GM23338 (cell line): Measurements from ENCODE around the gene SMIM7. TPM values are rescaled to one million over a fixed set of nuclear protein-coding genes. Genes with fewer than 3 reads are reported as not detected.

Experiments used
- ATAC-seq: fragments of 200-7000 bp; cut with Tn5 transposase; 3 replicates; pipeline ENCODE4 v1.9.1; 2020
- DNase-seq: peaks from one replicate; pipeline ENCODE4 v3.0.0-alpha.2; 2015; ENCODE audit warnings: low spot score
- H2AFZ ChIP-seq: fragments of 200-600 bp; sonication (generic); 2 replicates; pipeline ENCODE4 v1.8.0; 2016; ENCODE audit warnings: antibody characterized with exemption, mild to moderate bottlenecking, moderate library complexity
- H3F3A ChIP-seq: fragments of 200-600 bp; sonication (generic); replicated peaks from 2 replicates; pipeline ENCODE4 v1.8.0; 2017; ENCODE audit warnings: antibody characterized with exemption, mixed run types, low read depth
- H3K27ac ChIP-seq: fragments of 200-600 bp; sonication (generic); 2 replicates; pipeline ENCODE4 v1.6.1; 2016; ENCODE audit warnings: low read depth
- H3K27me3 ChIP-seq: fragments of 200-600 bp; sonication (generic); 2 replicates; pipeline ENCODE4 v1.8.0; 2016; ENCODE audit warnings: mild to moderate bottlenecking, mixed run types, moderate library complexity; ENCODE audit not compliant: insufficient read depth
- H3K36me3 ChIP-seq: fragments of 200-600 bp; sonication (generic); 2 replicates; pipeline ENCODE4 v1.8.0; 2016; ENCODE audit warnings: mild to moderate bottlenecking; ENCODE audit not compliant: insufficient read depth
- H3K4me1 ChIP-seq: fragments of 200-600 bp; sonication (generic); 2 replicates; pipeline ENCODE4 v1.8.0; 2016; ENCODE audit warnings: mild to moderate bottlenecking, moderate library complexity; ENCODE audit not compliant: insufficient read depth
- H3K4me2 ChIP-seq: fragments of 200-600 bp; sonication (generic); 2 replicates; pipeline ENCODE4 v1.7.1; 2017; ENCODE audit warnings: mixed run types
- H3K4me3 ChIP-seq: fragments of 200-600 bp; sonication (generic); 2 replicates; pipeline ENCODE4 v1.6.1; 2016; ENCODE audit warnings: mixed run types
- H3K79me2 ChIP-seq: fragments of 200-600 bp; sonication (generic); replicated peaks from 2 replicates; pipeline ENCODE4 v1.8.0; 2017; ENCODE audit warnings: mild to moderate bottlenecking; ENCODE audit not compliant: insufficient read depth
- H3K9me2 ChIP-seq: fragments of 200-600 bp; sonication (generic); 2 replicates; pipeline ENCODE4 v1.8.0; 2017; ENCODE audit not compliant: insufficient read depth
- H4K20me1 ChIP-seq: fragments of 200-600 bp; sonication (generic); replicated peaks from 2 replicates; pipeline ENCODE4 v1.8.0; 2017; ENCODE audit warnings: mild to moderate bottlenecking; ENCODE audit not compliant: insufficient read depth
- H3K27ac Mint-ChIP-seq: 2 replicates; pipeline ENCODE4 v1.8.0; 2020; ENCODE audit warnings: inconsistent platforms, mild to moderate bottlenecking, moderate library complexity, mixed read lengths
- H3K27me3 Mint-ChIP-seq: 3 replicates; pipeline ENCODE4 v1.8.0; 2022; ENCODE audit warnings: low read depth, mild to moderate bottlenecking, moderate library complexity, mixed read lengths, inconsistent platforms; ENCODE audit not compliant: insufficient read depth, poor library complexity
- H3K36me3 Mint-ChIP-seq: 3 replicates; pipeline ENCODE4 v1.8.0; 2021; ENCODE audit warnings: low read depth, mild to moderate bottlenecking, inconsistent platforms, moderate library complexity, mixed read lengths
- H3K4me1 Mint-ChIP-seq: 3 replicates; pipeline ENCODE4 v1.8.0; 2020; ENCODE audit warnings: mild to moderate bottlenecking, inconsistent platforms, mixed read lengths
- H3K4me3 Mint-ChIP-seq: 3 replicates; pipeline ENCODE4 v1.8.0; 2021; ENCODE audit warnings: moderate library complexity, mild to moderate bottlenecking, inconsistent platforms, mixed read lengths
- H3K9me3 Mint-ChIP-seq: 3 replicates; pipeline ENCODE4 v1.8.0; 2020; ENCODE audit warnings: moderate library complexity, mild to moderate bottlenecking, inconsistent platforms, mixed read lengths
- CREB1 ChIP-seq: fragments of 250-450 bp; sonication (Bioruptor Pico); IDR thresholded peaks from 2 replicates; pipeline ENCODE4 v1.5.0; 2020; ENCODE audit warnings: low read depth, mild to moderate bottlenecking, moderate library complexity
- EZH2 ChIP-seq: fragments of 200-600 bp; sonication (generic); IDR thresholded peaks from one replicate; pipeline ENCODE4 v1.8.0; 2017; ENCODE audit warnings: antibody characterized with exemption, mild to moderate bottlenecking, low read depth; ENCODE audit not compliant: unreplicated experiment
- EZH2phosphoT487 ChIP-seq: fragments of 200-600 bp; sonication (generic); IDR thresholded peaks from one replicate; pipeline ENCODE4 v1.8.1; 2018; ENCODE audit warnings: antibody characterized with exemption; ENCODE audit not compliant: unreplicated experiment
- ZNF114 ChIP-seq: fragments of 250-450 bp; sonication (Bioruptor Pico); IDR thresholded peaks from 2 replicates; pipeline ENCODE4 v1.5.0; 2020; ENCODE audit warnings: mild to moderate bottlenecking, moderate library complexity
- ZNF331 ChIP-seq: fragments of 250-450 bp; sonication (Bioruptor Pico); IDR thresholded peaks from 2 replicates; pipeline ENCODE4 v1.5.0; 2020; ENCODE audit warnings: low read depth, mild to moderate bottlenecking, moderate library complexity
- polyA plus RNA-seq: library from polyadenylated mRNA; unstranded; fragments of >200 nt; fragmentation: Nextera tagmentation; extraction: Ambion mirVana; gene quantifications from 2 replicates; pipeline ENCODE4 v1.2.1, GENCODE V29; 2016
- total RNA-seq: library from RNA; depleted of rRNA; stranded (reverse); fragments of >200 nt; shearing (Covaris generic); gene quantifications from 2 replicates; pipeline ENCODE4 v1.2.3, GENCODE V29; 2014
- TF ChIP-seq, protein P1 (sequence below): fragments of 250-450 bp; sonication (Bioruptor Pico); IDR thresholded peaks from 2 replicates; pipeline ENCODE4 v1.5.0; 2020; ENCODE audit warnings: mild to moderate bottlenecking, moderate library complexity
- TF ChIP-seq, protein P2 (sequence below), 2 experiments: fragments of 200-600 bp in 1 of 2; sonication (generic) in 1 of 2; conservative IDR thresholded peaks; 2 replicates each; pipeline versions ENCODE4 v1.5.1 to v1.6.1; 2016 to 2017; ENCODE audit warnings: antibody characterized with exemption in 2 of 2, low read depth in 2 of 2, mild to moderate bottlenecking in 2 of 2, moderate library complexity in 1 of 2
- TF ChIP-seq, protein P3 (sequence below): IDR thresholded peaks from 2 replicates; pipeline ENCODE4 v1.6.1; 2016; ENCODE audit warnings: antibody characterized with exemption
- TF ChIP-seq, protein P4 (sequence below): IDR thresholded peaks from one replicate; pipeline ENCODE4 v1.6.1; 2018; ENCODE audit warnings: antibody characterized with exemption; ENCODE audit not compliant: unreplicated experiment

Gene SMIM7
- total and polyA plus RNA-seq, 2 experiments from 2014 or later = 81.7 to 84.5 TPM

DNA sequence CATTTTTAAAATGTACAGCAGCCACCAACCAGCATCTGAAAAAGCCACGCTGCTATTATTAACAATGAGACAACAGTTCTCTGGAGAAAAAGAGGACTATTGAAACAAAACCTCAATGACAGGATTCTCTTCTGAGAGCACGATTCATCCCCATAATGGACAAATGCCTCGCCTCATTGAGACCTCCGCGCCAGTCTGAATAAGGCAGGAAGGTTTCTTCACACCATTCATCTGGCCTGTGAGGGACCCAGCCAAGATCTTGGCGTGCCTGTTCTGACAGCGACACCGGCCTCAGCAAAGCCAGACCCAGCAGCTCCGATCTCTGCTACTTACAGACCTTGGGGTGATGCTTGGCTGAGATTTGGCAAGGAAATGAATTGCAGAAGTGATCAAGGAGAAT, 14.8 kb downstream of the SMIM7 start:
- H3K27ac ChIP-seq = no peak overlapping the region
- no peak for DNase-seq
- no peaks in the 10 kb centered on the region for H3K4me1 ChIP-seq
- Mint-ChIP-seq H3K36me3 (peaks cover 80% of the 10 kb centered on the region), H3K9me3 (no peaks in the 10 kb centered on the region; the same call in 2 of the 3 replicates), H3K27me3 (no peaks in the 10 kb centered on the region), H3K4me1 (no peaks in the 10 kb centered on the region), H3K4me3 (no peak overlapping the region), H3K27ac (no peak overlapping the region)
- no peak overlapping the region for H2AFZ ChIP-seq
- peaks cover 31% of the 10 kb centered on the region for H3K36me3 ChIP-seq
- no peak for ATAC-seq
- H3K27me3 ChIP-seq = no peaks in the 10 kb centered on the region
- no peak overlapping the region for H3K4me2 ChIP-seq
- peaks cover 34% of the 10 kb centered on the region for H4K20me1 ChIP-seq
- H3K79me2 ChIP-seq = peaks cover 72% of the 10 kb centered on the region
- peaks cover 3% of the 10 kb centered on the region; the same call in 1 of the 2 replicates for H3F3A ChIP-seq
- no peak overlapping the region for H3K4me3 ChIP-seq
- TF ChIP-seq CREB1 (CRISPR knock-in tag) (no peak), EZH2 (no peak), ZNF331 (no peak), ZNF114 (CRISPR knock-in tag) (no peak), EZH2phosphoT487 (no peak)
- TF ChIP-seq, protein P1, sequence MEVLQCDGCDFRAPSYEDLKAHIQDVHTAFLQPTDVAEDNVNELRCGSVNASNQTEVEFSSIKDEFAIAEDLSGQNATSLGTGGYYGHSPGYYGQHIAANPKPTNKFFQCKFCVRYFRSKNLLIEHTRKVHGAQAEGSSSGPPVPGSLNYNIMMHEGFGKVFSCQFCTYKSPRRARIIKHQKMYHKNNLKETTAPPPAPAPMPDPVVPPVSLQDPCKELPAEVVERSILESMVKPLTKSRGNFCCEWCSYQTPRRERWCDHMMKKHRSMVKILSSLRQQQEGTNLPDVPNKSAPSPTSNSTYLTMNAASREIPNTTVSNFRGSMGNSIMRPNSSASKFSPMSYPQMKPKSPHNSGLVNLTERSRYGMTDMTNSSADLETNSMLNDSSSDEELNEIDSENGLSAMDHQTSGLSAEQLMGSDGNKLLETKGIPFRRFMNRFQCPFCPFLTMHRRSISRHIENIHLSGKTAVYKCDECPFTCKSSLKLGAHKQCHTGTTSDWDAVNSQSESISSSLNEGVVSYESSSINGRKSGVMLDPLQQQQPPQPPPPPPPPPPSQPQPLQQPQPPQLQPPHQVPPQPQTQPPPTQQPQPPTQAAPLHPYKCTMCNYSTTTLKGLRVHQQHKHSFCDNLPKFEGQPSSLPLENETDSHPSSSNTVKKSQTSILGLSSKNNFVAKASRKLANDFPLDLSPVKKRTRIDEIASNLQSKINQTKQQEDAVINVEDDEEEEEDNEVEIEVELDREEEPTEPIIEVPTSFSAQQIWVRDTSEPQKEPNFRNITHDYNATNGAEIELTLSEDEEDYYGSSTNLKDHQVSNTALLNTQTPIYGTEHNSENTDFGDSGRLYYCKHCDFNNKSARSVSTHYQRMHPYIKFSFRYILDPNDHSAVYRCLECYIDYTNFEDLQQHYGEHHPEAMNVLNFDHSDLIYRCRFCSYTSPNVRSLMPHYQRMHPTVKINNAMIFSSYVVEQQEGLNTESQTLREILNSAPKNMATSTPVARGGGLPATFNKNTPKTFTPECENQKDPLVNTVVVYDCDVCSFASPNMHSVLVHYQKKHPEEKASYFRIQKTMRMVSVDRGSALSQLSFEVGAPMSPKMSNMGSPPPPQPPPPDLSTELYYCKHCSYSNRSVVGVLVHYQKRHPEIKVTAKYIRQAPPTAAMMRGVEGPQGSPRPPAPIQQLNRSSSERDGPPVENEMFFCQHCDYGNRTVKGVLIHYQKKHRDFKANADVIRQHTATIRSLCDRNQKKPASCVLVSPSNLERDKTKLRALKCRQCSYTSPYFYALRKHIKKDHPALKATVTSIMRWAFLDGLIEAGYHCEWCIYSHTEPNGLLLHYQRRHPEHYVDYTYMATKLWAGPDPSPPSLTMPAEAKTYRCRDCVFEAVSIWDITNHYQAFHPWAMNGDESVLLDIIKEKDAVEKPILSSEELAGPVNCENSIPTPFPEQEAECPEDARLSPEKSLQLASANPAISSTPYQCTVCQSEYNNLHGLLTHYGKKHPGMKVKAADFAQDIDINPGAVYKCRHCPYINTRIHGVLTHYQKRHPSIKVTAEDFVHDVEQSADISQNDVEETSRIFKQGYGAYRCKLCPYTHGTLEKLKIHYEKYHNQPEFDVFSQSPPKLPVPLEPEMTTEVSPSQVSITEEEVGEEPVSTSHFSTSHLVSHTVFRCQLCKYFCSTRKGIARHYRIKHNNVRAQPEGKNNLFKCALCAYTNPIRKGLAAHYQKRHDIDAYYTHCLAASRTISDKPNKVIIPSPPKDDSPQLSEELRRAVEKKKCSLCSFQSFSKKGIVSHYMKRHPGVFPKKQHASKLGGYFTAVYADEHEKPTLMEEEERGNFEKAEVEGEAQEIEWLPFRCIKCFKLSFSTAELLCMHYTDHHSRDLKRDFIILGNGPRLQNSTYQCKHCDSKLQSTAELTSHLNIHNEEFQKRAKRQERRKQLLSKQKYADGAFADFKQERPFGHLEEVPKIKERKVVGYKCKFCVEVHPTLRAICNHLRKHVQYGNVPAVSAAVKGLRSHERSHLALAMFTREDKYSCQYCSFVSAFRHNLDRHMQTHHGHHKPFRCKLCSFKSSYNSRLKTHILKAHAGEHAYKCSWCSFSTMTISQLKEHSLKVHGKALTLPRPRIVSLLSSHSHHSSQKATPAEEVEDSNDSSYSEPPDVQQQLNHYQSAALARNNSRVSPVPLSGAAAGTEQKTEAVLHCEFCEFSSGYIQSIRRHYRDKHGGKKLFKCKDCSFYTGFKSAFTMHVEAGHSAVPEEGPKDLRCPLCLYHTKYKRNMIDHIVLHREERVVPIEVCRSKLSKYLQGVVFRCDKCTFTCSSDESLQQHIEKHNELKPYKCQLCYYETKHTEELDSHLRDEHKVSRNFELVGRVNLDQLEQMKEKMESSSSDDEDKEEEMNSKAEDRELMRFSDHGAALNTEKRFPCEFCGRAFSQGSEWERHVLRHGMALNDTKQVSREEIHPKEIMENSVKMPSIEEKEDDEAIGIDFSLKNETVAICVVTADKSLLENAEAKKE (CRISPR knock-in tag) = no peak
- TF ChIP-seq, protein P2, sequence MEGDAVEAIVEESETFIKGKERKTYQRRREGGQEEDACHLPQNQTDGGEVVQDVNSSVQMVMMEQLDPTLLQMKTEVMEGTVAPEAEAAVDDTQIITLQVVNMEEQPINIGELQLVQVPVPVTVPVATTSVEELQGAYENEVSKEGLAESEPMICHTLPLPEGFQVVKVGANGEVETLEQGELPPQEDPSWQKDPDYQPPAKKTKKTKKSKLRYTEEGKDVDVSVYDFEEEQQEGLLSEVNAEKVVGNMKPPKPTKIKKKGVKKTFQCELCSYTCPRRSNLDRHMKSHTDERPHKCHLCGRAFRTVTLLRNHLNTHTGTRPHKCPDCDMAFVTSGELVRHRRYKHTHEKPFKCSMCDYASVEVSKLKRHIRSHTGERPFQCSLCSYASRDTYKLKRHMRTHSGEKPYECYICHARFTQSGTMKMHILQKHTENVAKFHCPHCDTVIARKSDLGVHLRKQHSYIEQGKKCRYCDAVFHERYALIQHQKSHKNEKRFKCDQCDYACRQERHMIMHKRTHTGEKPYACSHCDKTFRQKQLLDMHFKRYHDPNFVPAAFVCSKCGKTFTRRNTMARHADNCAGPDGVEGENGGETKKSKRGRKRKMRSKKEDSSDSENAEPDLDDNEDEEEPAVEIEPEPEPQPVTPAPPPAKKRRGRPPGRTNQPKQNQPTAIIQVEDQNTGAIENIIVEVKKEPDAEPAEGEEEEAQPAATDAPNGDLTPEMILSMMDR (conservative IDR thresholded peaks at IDR 0.05; ENCODE audit: low read depth in 2 of 2) = no peak
- TF ChIP-seq, protein P3, sequence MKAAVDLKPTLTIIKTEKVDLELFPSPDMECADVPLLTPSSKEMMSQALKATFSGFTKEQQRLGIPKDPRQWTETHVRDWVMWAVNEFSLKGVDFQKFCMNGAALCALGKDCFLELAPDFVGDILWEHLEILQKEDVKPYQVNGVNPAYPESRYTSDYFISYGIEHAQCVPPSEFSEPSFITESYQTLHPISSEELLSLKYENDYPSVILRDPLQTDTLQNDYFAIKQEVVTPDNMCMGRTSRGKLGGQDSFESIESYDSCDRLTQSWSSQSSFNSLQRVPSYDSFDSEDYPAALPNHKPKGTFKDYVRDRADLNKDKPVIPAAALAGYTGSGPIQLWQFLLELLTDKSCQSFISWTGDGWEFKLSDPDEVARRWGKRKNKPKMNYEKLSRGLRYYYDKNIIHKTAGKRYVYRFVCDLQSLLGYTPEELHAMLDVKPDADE = no peak
- TF ChIP-seq, protein P4, sequence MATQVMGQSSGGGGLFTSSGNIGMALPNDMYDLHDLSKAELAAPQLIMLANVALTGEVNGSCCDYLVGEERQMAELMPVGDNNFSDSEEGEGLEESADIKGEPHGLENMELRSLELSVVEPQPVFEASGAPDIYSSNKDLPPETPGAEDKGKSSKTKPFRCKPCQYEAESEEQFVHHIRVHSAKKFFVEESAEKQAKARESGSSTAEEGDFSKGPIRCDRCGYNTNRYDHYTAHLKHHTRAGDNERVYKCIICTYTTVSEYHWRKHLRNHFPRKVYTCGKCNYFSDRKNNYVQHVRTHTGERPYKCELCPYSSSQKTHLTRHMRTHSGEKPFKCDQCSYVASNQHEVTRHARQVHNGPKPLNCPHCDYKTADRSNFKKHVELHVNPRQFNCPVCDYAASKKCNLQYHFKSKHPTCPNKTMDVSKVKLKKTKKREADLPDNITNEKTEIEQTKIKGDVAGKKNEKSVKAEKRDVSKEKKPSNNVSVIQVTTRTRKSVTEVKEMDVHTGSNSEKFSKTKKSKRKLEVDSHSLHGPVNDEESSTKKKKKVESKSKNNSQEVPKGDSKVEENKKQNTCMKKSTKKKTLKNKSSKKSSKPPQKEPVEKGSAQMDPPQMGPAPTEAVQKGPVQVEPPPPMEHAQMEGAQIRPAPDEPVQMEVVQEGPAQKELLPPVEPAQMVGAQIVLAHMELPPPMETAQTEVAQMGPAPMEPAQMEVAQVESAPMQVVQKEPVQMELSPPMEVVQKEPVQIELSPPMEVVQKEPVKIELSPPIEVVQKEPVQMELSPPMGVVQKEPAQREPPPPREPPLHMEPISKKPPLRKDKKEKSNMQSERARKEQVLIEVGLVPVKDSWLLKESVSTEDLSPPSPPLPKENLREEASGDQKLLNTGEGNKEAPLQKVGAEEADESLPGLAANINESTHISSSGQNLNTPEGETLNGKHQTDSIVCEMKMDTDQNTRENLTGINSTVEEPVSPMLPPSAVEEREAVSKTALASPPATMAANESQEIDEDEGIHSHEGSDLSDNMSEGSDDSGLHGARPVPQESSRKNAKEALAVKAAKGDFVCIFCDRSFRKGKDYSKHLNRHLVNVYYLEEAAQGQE = no peak
- no peaks in the 10 kb centered on the region for H3K9me2 ChIP-seq
